T-helper 1 cell treated with Interleukin-12 subunit alpha and Interleukin-12 subunit beta and Interleukin-4 antibody, amounts not matched to agents 30 ng/mL and 1 ng/mL, for 36 hours (primary cell): Measurements from ENCODE around the gene HS6ST1. TPM values are rescaled to one million over a fixed set of nuclear protein-coding genes. Genes with fewer than 3 reads are reported as not detected.

Source experiments
- intact Hi-C: fragments of 100-400 bp; cut with micrococcal nuclease; formaldehyde crosslinking; loops from one replicate; pipeline ENCODE4 v1.15.1; 2024
- total RNA-seq: library from RNA; stranded (reverse); gene quantifications from 2 replicates; pipeline ENCODE4 v1.2.3, GENCODE V29; 2022

HS6ST1 gene
- total RNA-seq, 1 donor from 2014 or later = 12.4 TPM

- intact Hi-C loops = no loop called here
These were observed 33.8 kb downstream of the HS6ST1 start for GRCh38 chr2:128284841-128285240.

DNA sequence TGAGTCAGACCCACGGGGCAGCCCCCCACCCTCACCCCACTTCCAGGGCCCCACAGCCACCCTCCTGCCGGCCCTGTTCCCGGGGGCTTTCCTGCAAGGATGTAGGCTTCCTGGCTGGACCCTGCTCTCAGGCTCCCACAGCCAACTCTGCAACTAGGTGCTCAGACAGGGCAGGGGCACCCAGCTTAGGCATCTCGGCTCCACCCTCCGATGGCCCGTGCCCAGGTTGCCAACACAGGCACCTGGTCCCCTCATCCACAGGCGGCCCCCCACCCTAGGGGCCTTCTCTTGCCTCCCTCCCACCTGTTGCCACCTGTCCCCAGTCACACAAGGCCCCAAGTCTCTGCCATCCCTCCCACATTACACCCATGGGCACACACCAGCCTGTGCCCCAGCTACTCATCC, 34.6 kb downstream of the HS6ST1 start:
- intact Hi-C loops = no loop called here

- intact Hi-C loops = no loop called here
These were observed 35.5 kb downstream of the HS6ST1 start for GRCh38 chr2:128282976-128283810.

DNA sequence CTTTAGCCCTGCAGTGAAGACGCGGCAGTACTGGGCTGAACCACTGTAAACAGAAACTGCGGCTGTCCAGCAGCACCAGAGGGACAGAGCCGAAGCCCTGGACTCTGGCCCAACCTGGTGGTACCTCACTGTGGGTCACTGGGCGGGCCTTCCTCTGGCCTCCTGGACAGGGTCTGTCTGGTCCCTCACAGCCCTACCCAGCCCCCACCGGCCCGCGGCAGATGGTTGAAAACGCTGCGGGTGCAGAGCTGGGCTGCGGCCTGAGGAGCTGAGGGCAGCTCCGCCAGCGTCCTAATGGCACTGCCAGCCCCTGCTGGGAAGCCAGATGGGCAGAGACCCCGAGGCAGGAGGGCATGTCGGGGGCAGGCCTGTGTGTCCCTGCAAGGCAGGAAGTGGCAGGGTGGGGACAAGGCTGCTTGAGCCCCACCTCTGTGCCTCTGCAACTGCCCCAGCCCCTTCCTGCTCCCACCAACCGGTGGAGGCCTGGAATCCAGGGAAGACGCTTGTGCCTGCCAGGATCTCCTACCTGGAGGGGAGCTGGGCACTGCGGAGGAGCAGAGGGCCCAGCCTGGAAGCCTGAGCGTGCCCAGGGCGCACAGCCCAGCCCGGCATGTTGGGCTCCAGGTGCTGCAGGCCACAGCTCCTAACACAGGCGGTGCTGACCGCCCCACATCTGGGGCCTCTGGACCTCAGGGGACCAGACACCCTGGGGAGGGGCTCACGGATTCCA, 36.3 kb downstream of the HS6ST1 start:
- intact Hi-C loops = no loop called here

- intact Hi-C loops = no loop called here
These were observed 36.8 kb downstream of the HS6ST1 start for GRCh38 chr2:128281852-128282245.

DNA sequence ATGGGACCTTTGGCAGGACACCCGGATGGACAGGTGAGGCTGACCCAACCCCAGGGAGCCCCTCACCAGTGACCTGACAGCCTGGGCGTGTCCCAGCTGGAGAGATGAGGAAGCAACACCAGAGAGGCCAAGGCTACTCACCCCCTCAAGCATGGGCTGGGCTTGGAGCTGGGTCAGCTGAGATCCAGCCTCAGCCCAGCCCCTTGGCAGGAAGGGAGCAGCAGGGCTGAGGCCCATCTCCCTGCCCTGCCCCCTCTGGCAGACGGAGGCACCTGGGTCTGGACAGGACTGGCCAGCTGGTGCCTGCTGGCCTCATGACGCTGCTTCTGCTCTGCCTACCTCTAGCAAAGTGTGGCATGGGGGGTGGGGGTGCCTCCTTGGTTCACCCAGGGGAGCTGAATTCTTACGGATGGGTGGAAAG, 37.8 kb downstream of the HS6ST1 start:
- intact Hi-C loops = no loop called here

GRCh38 chr2:128280158-128280871, 38.4 kb downstream of the HS6ST1 start:
- intact Hi-C loops = no loop called here

- intact Hi-C loops = no loop called here
These were observed 38.9 kb downstream of the HS6ST1 start for GRCh38 chr2:128279786-128280157.

- intact Hi-C loops = no loop called here
These were observed 39.7 kb downstream of the HS6ST1 start for GRCh38 chr2:128279009-128279408.

GRCh38 chr2:128277961-128278681, 40.5 kb downstream of the HS6ST1 start:
- intact Hi-C loops = no loop called here

DNA sequence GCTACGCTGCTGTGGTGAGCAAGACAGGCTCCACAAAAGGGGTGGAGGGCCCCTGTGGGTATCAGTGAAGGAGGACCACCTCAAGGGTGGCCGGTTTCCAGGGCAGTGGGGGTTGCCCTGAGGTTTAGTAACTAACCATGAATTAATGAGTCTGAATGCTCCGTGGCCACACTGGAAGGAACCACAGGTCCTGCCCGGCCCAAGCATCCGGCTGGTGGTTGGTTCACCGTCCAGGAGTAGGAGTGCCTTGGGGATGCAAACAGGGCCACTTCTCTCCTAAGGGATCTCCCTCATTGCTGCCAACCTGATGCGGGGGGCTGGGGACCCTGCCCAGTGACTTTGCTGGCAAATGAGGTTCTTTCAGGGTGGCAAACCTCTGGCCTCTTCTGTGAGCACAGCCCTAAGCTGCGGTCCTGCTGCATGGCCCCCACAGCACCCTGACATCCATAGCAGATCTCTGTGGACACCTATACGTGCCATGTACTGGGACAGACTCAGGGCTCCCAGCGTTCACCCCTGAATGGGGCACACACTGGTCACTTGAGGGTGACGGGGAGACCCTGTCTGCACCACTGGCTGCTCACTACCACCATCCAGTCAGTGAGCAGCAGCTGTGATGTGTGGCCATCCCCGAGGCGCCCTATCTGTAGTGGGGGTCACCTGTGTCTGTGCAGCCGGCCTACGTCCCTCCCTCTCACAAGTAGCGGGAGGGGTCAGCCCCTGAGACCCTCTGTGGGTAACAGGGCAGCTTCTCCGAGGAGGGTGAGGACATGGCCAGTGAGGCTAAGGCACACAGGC, 41.6 kb downstream of the HS6ST1 start:
- intact Hi-C loops = no loop called here

DNA sequence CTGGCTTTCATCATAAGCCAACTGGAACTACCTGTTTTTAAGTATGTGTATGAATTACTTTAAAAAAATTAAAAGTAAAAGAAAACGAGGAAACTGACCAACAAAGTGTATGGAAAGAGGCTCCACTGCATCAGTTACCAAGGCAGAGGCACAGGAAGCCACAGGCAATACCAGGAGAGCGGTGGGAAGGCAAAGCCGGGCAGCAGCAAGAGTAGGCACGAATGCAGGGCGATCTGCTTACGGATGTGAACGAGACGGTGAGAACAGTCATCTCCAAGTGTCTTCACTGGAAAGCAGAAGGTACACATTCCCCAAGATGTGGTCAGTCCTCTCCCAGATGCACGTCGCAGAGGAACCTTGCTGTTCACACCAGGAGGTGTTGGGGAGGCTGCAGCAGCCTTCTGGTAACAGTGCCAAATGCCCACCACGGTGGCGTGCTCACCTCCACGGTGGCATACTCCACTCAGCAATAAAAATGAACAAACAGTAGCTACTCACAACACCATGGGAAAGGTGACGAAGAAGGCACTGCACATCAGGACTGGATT, 43.1 kb downstream of the HS6ST1 start:
- intact Hi-C loops = no loop called here

GRCh38 chr2:128274218-128274617, 44.5 kb downstream of the HS6ST1 start:
- intact Hi-C loops = no loop called here

DNA sequence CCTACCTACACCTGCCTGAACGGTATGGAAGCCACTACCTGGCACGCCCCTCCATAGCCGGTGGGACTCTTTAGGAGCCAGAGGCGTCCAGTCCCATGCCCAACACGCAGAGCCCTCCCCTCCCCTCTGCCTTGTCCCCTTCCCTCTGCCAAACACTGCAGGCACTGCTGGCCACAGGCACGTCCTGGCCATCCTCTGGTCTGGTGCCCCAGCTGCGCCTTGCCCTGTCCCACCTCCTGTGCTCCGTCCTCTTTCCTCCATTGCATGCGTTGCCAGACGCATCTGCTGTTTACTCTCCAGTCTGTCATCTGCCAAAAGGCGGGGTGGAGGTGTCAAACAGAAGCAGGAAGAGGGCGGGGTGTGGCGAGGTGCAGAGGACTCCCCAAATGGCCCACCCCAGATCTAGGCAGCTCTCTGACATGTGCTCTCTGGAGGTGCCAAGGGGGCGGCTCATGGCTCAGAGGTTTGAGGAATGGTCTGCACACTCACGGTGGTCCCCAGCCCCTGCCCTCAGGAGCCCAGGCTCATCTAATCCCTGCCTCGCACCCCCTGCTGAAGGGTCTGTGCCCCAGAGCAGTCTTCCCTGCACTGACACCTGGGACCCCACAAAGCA, 45.1 kb downstream of the HS6ST1 start:
- intact Hi-C loops = no loop called here

DNA sequence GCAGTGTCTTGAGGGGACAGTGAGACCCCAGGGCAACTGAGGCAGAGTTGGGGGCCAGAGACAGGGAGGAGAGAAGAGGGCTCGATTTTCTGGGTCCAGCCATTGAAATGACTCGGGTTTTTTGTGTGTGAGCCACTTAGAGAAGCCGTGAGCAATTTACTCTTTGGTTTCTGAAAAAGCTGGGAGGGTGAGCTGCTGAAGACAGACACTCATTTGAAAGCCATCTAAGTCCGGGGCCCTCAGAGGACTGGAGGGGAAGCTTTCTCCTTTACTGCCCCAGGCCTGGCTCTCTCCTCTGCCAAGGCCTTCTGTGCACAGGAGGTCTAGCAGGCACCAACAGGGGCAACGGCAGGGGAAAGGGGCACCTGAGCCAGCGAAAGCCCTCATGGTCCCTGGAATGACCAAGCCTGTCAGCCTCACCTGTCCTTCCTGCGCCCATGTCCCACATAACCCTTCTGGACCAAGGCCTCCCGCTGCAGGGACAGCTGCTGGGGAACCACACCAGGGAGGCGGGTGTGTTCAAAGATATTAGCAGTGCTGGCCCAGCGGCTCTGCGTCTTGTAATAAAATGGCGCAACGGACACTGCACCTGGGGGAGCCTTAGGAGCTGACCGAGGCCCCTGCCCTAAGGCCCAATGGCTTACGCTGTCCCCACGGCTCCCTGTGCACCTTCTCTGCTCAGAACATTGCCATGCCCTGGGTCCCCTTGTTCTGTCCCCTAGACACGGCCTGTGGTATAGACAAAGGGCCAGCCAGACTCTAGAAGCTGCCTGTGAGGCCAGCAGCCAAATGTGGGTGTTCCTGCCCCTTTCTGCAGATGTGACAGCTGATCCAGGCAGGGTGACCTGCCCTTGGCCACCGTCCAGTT, 45.8 kb downstream of the HS6ST1 start:
- intact Hi-C loops = no loop called here

DNA sequence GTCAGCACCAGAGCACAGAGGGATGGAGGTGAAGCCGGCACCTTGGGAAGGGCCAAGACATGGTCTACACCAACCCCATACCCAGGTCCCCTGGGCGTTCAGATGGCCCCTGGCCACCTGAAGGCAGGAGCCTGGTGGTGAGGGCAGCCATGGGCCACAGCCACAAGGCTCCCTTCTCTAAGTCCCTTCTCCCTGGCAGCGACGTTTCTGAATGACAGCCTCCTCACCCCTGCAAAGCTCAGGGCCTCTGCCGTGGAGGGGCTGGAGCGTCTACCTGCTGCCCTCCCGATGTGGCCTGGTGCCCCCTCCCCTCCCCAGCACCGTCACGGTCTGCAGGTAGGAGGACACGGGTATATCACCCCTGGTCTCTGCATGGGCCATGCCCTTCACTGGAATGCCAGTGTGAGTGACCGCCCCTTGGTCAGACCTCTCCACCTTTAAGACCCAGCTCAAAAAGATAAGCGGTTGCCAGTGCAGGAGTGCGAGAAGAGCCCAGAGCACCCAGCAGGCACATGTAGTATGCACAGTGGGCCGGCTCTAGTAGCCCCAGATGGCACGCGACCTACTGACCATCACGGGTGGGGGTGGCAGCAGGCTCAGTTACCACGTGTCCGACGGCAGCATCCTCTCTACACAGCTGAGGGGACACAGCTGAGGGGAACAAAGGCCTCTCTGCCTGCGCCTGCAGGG, 46.6 kb downstream of the HS6ST1 start:
- intact Hi-C loops = no loop called here

- intact Hi-C loops = no loop called here
These were observed 47.1 kb downstream of the HS6ST1 start for GRCh38 chr2:128271597-128271910.
